SK-N-SH (cell line): ENCODE results near the gene MYOM1. TPM values are rescaled to one million over a fixed set of nuclear protein-coding genes. Genes with fewer than 3 reads are reported as not detected.

Source experiments
- CTCF ChIA-PET: fragments of 300-600, 350-600 bp; formaldehyde crosslinking; extraction: SDS; loops from one replicate; lab custom pipeline; 2021; lab: Yijun Ruan, JAX
- POLR2A ChIA-PET: fragments of 350-600 bp; sonication (Branson Sonifier 250); formaldehyde crosslinking; extraction: SDS; loops from one replicate; lab custom pipeline; 2020; ENCODE audit warnings: antibody characterized with exemption, inconsistent platforms; lab: Yijun Ruan, JAX
- DNase-seq: peaks from one replicate; pipeline ENCODE4 v3.0.0; 2012
- H2AFZ ChIP-seq: fragments of 200-600 bp; sonication (generic); 2 replicates; pipeline ENCODE4 v1.8.1; 2016; ENCODE audit warnings: antibody characterized with exemption, mild to moderate bottlenecking, low read depth
- H3F3A ChIP-seq: fragments of 200-600 bp; sonication (generic); replicated peaks from 2 replicates; pipeline ENCODE3; 2016; ENCODE audit warnings: antibody characterized with exemption, mild to moderate bottlenecking; ENCODE audit not compliant: insufficient read depth
- H3K27ac ChIP-seq, 2 experiments: fragments of 200-500 bp in 1 of 2; fragments of 200-600 bp in 1 of 2; sonication (Bioruptor generic) in 1 of 2; sonication (generic), shearing (Covaris generic) in 1 of 2; 2 replicates each; pipeline versions ENCODE4 v1.5.1 to v1.6.1; 2014 to 2016; ENCODE audit warnings: low read depth in 2 of 2, inconsistent platforms in 1 of 2, low read length in 1 of 2, mild to moderate bottlenecking in 1 of 2, mixed read lengths in 1 of 2
- H3K27me3 ChIP-seq: fragments of 200-600 bp; sonication (generic), shearing (Covaris generic); 2 replicates; pipeline ENCODE4 v1.6.1; 2016; ENCODE audit warnings: mixed run types; ENCODE audit not compliant: insufficient read depth
- H3K36me3 ChIP-seq, 2 experiments: fragments of 200-500 bp in 1 of 2; fragments of 200-600 bp in 1 of 2; sonication (Bioruptor generic) in 1 of 2; sonication (generic) in 1 of 2; replicated peaks in 1 of 2; 2 replicates each; pipeline versions ENCODE3 to v1.5.1; 2014 to 2016; ENCODE audit warnings: low read length in 1 of 2, mild to moderate bottlenecking in 1 of 2; ENCODE audit not compliant: insufficient read depth in 2 of 2, control insufficient read depth in 1 of 2
- H3K4me1 ChIP-seq, 2 experiments: fragments of 200-500 bp in 1 of 2; fragments of 200-600 bp in 1 of 2; sonication (Bioruptor generic) in 1 of 2; sonication (generic), shearing (Covaris generic) in 1 of 2; 2 replicates each; pipeline versions ENCODE4 v1.5.1 to v1.6.1; 2014 to 2016; ENCODE audit warnings: low read depth in 1 of 2, low read length in 1 of 2, mixed run types in 1 of 2; ENCODE audit not compliant: insufficient read depth in 2 of 2, control insufficient read depth in 1 of 2
- H3K4me2 ChIP-seq: fragments of 200-600 bp; sonication (generic), shearing (Covaris generic); 2 replicates; pipeline ENCODE4 v1.6.1; 2017; ENCODE audit warnings: mixed run types
- H3K4me3 ChIP-seq, 2 experiments: fragments of 200-500 bp in 1 of 2; fragments of 200-600 bp in 1 of 2; sonication (Bioruptor generic) in 1 of 2; sonication (generic), shearing (Covaris generic) in 1 of 2; 2 replicates each; pipeline versions ENCODE4 v1.5.1 to v1.8.1; 2014 to 2016; ENCODE audit warnings: low read depth in 2 of 2, inconsistent platforms in 1 of 2, low read length in 1 of 2, mild to moderate bottlenecking in 1 of 2, mixed read lengths in 1 of 2, moderate library complexity in 1 of 2
- H3K79me2 ChIP-seq: fragments of 200-600 bp; sonication (generic); 2 replicates; pipeline ENCODE4 v1.8.1; 2017; ENCODE audit warnings: mild to moderate bottlenecking; ENCODE audit not compliant: insufficient read depth
- H3K9ac ChIP-seq: fragments of 200-600 bp; sonication (generic); 2 replicates; pipeline ENCODE4 v1.6.1; 2017; ENCODE audit warnings: mixed run types
- H3K9me2 ChIP-seq: fragments of 200-600 bp; sonication (generic); 2 replicates; pipeline ENCODE4 v1.6.1; 2017; ENCODE audit warnings: mixed run types
- H3K9me3 ChIP-seq: fragments of 200-600 bp; sonication (generic); 2 replicates; pipeline ENCODE4 v1.6.1; 2017; ENCODE audit warnings: mixed run types, mild to moderate bottlenecking, moderate library complexity
- H4K20me1 ChIP-seq: fragments of 200-600 bp; sonication (generic); 2 replicates; pipeline ENCODE4 v1.6.1; 2017; ENCODE audit warnings: mild to moderate bottlenecking, mixed run types; ENCODE audit not compliant: insufficient read depth
- EZH2phosphoT487 ChIP-seq: fragments of 200-600 bp; sonication (generic); IDR thresholded peaks from 2 replicates; pipeline ENCODE4 v1.6.1; 2017; ENCODE audit warnings: low read depth, mixed run types, mild to moderate bottlenecking, antibody characterized with exemption, moderate library complexity, borderline replicate concordance
- GABPA ChIP-seq: IDR thresholded peaks from 2 replicates; pipeline ENCODE4 v1.4.0; 2012; ENCODE audit warnings: low read depth, mild to moderate bottlenecking
- MEF2A ChIP-seq: IDR thresholded peaks from 2 replicates; pipeline ENCODE4 v1.4.0; 2012; ENCODE audit warnings: low read depth, borderline replicate concordance
- POLR2AphosphoS5 ChIP-seq: IDR thresholded peaks from 2 replicates; pipeline ENCODE4 v1.6.1; 2012; ENCODE audit warnings: low read depth, low read length
- RXRA ChIP-seq: IDR thresholded peaks from 2 replicates; pipeline ENCODE4 v1.4.0; 2012; ENCODE audit warnings: low read depth, mild to moderate bottlenecking, borderline replicate concordance
- TCF12 ChIP-seq: IDR thresholded peaks from 2 replicates; pipeline ENCODE4 v1.4.0; 2012
- YY1 ChIP-seq: IDR thresholded peaks from 2 replicates; pipeline ENCODE4 v1.4.0; 2012; ENCODE audit warnings: low read depth, mild to moderate bottlenecking
- WGBS: methylation state at CpG from one replicate; pipeline ENCODE4 v1.1.6; 2017; ENCODE audit warnings: low lambda C conversion rate; 5-methylcytosine and 5-hydroxymethylcytosine counted together
- polyA plus RNA-seq, 3 experiments: library from polyadenylated mRNA; depleted of rRNA; stranded (reverse); fragments of >200 nt; gene quantifications; 2 replicates each; pipeline ENCODE4 v1.2.3, GENCODE V29; 2012
- TF ChIP-seq, protein P1 (sequence below): IDR thresholded peaks from 2 replicates; pipeline ENCODE4 v1.6.1; 2012; ENCODE audit warnings: mild to moderate bottlenecking, low read depth, low read length, moderate library complexity
- TF ChIP-seq, protein P2 (sequence below): IDR thresholded peaks from 2 replicates; pipeline ENCODE4; 2012

The MYOM1 gene
- polyA plus RNA-seq, 1 of the 3 experiments (the other 2 are of a cell fraction), result 0.07 TPM

DNA sequence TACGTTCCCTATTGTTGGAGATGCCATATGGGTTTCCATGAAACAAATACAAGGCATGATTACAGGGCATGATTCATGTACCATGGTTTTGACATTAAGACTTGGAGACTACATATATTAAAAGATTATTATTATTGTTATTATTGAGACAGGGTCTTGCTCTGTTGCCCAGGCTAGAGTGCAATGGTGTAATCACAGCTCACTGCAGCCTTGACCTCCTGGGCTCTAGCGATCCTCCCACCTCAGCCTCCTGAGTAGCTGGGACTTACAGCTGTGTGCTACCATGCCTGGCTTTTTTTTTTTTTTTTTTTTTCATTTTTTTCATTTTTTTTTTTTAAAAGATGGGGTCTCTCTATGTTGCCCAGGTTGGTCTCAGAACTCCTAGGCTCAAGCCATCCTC lies 69.1 kb downstream of the MYOM1 start:
- Histone ChIP-seq H3K36me3 (no peaks in the 10 kb centered on the region), H3K9me3 (no peaks in the 10 kb centered on the region), H3K27ac (no peak overlapping the region), H3F3A (no peaks in the 10 kb centered on the region)
- no peak for TF ChIP-seq TCF12
- no peak for TF ChIP-seq MEF2A
- TF ChIP-seq, protein P1, sequence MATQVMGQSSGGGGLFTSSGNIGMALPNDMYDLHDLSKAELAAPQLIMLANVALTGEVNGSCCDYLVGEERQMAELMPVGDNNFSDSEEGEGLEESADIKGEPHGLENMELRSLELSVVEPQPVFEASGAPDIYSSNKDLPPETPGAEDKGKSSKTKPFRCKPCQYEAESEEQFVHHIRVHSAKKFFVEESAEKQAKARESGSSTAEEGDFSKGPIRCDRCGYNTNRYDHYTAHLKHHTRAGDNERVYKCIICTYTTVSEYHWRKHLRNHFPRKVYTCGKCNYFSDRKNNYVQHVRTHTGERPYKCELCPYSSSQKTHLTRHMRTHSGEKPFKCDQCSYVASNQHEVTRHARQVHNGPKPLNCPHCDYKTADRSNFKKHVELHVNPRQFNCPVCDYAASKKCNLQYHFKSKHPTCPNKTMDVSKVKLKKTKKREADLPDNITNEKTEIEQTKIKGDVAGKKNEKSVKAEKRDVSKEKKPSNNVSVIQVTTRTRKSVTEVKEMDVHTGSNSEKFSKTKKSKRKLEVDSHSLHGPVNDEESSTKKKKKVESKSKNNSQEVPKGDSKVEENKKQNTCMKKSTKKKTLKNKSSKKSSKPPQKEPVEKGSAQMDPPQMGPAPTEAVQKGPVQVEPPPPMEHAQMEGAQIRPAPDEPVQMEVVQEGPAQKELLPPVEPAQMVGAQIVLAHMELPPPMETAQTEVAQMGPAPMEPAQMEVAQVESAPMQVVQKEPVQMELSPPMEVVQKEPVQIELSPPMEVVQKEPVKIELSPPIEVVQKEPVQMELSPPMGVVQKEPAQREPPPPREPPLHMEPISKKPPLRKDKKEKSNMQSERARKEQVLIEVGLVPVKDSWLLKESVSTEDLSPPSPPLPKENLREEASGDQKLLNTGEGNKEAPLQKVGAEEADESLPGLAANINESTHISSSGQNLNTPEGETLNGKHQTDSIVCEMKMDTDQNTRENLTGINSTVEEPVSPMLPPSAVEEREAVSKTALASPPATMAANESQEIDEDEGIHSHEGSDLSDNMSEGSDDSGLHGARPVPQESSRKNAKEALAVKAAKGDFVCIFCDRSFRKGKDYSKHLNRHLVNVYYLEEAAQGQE, result no peak
- TF ChIP-seq, all 33 proteins: peak for 0
- Histone ChIP-seq H3K27me3 (no peaks in the 10 kb centered on the region), H3K79me2 (no peaks in the 10 kb centered on the region), H3K4me2 (no peak overlapping the region), H2AFZ (no peak overlapping the region), H3K4me1 (no peaks in the 10 kb centered on the region), H4K20me1 (no peaks in the 10 kb centered on the region), H3K4me3 (no peak overlapping the region), H3K9me2 (no peaks in the 10 kb centered on the region), H3K9ac (no peak overlapping the region)
- ChIA-PET CTCF (interaction anchor here (1.2 to 2.3 kb wide), 2 partner anchors 33 to 98 kb away, joined by 3 to 10 read pairs; no protein-coding TSS in a partner anchor), POLR2A (no interaction called here)
- no peak for DNase-seq
- WGBS, result 83% methylated on average over 2 of the region's 2 CpGs

DNA sequence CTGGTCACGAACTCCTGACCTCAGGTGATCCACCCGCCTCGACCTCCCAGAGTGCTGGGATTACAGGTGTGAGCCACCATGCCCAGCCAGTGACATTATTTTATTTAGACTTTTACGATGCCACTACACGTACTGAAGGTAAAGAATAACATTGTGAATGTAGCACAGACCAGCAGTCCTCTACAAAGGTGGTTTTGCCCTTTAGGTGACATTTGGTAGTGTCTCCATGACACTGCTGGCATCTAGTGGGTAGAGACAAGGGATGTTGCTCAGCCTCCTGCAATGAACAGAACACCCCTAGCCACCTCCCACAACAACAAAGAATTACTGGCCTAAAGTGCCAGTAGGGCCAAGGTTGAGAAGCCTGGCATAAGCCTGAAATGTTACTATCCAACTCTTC lies 69.5 kb downstream of the MYOM1 start:
- Histone ChIP-seq H3F3A (no peaks in the 10 kb centered on the region), H3K9me2 (no peaks in the 10 kb centered on the region), H3K9me3 (no peaks in the 10 kb centered on the region), H3K4me2 (no peak overlapping the region), H3K27ac (no peak overlapping the region), H3K4me3 (no peak overlapping the region), H2AFZ (no peak overlapping the region), H3K4me1 (no peaks in the 10 kb centered on the region), H3K36me3 (no peaks in the 10 kb centered on the region), H4K20me1 (no peaks in the 10 kb centered on the region), H3K79me2 (no peaks in the 10 kb centered on the region)
- no peak for DNase-seq
- CTCF ChIA-PET, result interaction anchor here (2.3 kb wide), 1 partner anchor 33 kb away, joined by 10 read pairs; no protein-coding TSS in a partner anchor
- 93% methylated on average over 5 of the region's 5 CpGs for WGBS
- TF ChIP-seq GABPA, result no peak
- TF ChIP-seq YY1, result no peak
- TF ChIP-seq POLR2AphosphoS5, result no peak
- TF ChIP-seq, protein P2, sequence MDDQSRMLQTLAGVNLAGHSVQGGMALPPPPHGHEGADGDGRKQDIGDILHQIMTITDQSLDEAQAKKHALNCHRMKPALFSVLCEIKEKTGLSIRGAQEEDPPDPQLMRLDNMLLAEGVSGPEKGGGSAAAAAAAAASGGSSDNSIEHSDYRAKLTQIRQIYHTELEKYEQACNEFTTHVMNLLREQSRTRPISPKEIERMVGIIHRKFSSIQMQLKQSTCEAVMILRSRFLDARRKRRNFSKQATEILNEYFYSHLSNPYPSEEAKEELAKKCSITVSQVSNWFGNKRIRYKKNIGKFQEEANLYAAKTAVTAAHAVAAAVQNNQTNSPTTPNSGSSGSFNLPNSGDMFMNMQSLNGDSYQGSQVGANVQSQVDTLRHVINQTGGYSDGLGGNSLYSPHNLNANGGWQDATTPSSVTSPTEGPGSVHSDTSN, result no peak
- no peak for TF ChIP-seq RXRA
- no peak for TF ChIP-seq EZH2phosphoT487
- TF ChIP-seq, all 33 proteins: peak for 0
- POLR2A ChIA-PET, result no interaction called here
- Histone ChIP-seq H3K27me3 (no peaks in the 10 kb centered on the region), H3K9ac (no peak overlapping the region)
